Activated CD8-positive, alpha-beta memory T cell treated with anti-CD3 and anti-CD28 coated beads for 36 hours (primary cell): Measurements from ENCODE around the gene NSRP1. TPM values are rescaled to one million over a fixed set of nuclear protein-coding genes. Genes with fewer than 3 reads are reported as not detected.
"Not testable (repeated sequence)": the region's sequence is repeated elsewhere in the genome, so short reads cannot be mapped to it uniquely, and the experiment has no call there.

Experiments
- CTCF ChIA-PET: fragments of 350-600 bp; sonication (Branson Sonifier 250); formaldehyde crosslinking; loops from one replicate; lab custom pipeline; 2021; ENCODE audit warnings: antibody characterized with exemption; lab: Charles Lee
- POLR2A ChIA-PET: fragments of 350-600 bp; sonication (Branson Sonifier 250); formaldehyde crosslinking; loops from one replicate; lab custom pipeline; 2021; ENCODE audit warnings: antibody characterized with exemption; lab: Charles Lee
- total RNA-seq, 2 experiments: library from RNA; stranded (reverse); gene quantifications; one replicate each; pipeline ENCODE4 v1.2.3, GENCODE V29; 2021

NSRP1 gene
- total RNA-seq = 10 to 100 TPM; 25.3 to 26.2 TPM

DNA sequence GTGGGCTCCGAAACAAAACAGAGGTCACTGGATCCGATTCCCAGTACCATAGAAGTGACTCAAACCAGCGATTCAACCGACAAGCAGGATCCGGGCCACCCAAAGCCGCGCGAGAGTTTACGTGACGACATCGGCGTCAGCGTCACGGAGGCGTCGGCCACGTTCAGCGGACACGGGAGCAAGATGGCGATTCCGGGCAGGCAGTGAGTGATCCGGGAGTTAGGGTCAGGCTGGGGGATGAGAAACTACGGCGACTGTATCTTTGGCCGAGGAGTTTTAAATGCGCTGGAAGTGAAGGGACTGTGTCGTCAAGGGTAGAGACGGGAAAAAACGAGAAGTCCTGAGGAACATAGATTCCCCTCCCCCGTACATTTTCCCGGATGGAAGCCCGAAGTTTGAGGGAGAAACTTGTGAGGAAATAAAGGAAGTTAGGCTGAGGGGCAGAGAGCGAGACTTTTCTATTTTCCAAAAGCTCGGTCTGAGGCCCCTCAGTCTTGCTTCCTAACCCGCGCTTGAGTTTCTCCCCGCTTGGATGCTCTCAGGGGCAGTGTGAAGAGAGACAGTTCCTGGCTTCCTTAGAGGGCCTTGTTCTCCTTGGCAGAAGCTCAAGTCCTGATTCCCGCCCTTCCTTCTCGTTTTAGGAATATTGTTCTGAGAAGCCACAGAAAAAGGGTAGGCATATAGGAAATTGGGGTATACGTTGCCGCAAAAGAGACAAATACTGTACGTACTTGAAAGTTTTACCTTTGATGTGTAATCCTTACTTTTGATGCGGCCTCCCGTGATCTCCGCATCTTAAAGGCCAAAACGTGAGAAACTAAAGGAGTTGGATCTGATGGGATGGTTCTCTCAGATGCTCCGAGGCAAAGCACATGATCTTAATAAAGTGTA is at the start of gene NSRP1:
Gene NSRP1, plus strand, starts transcription at position 156 of the 891 bp plus-strand sequence. Its CDS starts 28 bp downstream, at position 184.
- POLR2A ChIA-PET = interaction anchor here (0.6 to 1.3 kb wide), 3 partner anchors 12 to 937 kb away, joined by 3 read pairs; partner anchors contain the start of gene MYO18A
- CTCF ChIA-PET = interaction anchor here (2.5 kb wide), 1 partner anchor 12 kb away, joined by 10 read pairs; no protein-coding TSS in a partner anchor

- POLR2A ChIA-PET = no interaction called here
- CTCF ChIA-PET = no interaction called here
These were observed 48.2 kb upstream of the NSRP1 start for GRCh38 chr17:30068465-30068864.

DNA sequence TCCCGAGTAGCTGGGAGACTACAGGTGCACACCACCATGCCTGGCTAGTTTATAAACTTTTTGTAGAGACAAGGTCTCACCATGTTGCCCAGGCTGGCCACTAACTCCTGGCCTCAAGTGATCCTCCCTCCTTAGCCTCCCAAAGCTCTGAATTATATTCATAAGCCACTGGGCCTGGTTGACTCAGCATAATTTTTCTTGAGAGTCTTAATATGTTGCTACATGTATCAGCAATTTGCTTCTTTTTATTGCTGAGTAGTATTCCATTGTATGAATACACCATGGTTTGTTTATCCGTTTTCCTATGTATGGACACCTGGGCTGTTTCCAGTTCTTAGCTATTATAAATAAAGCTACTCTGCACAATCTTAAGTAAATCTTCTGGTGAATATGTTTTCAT is 42.4 kb upstream of the NSRP1 start:
- ChIA-PET POLR2A (no interaction called here), CTCF (interaction anchor here (0.6 kb wide), 1 partner anchor 47 kb away, joined by 3 read pairs; no protein-coding TSS in a partner anchor)

DNA sequence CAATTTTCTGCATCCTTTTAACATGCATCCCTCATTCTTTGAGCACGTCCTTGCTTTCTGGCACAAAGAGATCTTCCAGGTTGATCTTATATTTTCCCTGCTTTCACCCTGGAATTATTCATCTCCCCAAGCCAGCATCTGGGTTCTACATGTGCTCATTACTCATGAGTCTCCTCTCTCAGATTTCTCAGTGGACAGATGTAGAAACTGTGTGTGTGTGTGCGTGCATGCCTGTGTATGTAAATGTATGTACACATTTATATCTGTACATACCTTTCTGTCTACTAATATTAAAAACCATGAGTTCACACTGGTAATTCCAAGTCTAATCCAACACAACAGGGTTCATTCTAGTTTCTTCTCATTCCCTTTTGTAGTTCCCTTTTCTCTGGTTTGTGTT is 41.9 kb upstream of the NSRP1 start:
- POLR2A ChIA-PET = no interaction called here
- CTCF ChIA-PET = interaction anchor here (0.6 kb wide), 1 partner anchor 48 kb away, joined by 3 read pairs; no protein-coding TSS in a partner anchor

DNA sequence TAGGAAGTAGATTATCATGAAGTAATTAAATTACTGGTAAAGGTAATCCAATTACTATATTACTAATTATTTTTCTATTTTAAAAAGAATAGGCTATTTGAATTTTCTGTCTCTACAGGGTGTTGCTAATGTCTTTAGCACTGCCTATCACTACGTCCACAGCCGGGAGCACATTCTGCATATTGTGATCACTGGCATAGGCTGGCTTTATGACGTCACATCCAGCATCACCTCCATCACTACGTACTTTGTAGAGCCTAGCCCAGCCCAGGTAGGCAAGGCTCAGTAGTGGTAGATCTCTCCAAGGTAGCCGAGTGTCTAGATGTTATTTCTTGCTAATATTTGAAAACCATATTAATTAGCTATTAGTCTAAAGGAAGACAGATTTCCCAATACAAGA is 33.8 kb upstream of the NSRP1 start:
- ChIA-PET CTCF (interaction anchor here (0.5 to 1.7 kb wide), 2 partner anchors 11 to 736 kb away, joined by 4 read pairs; no protein-coding TSS in a partner anchor), POLR2A (no interaction called here)

- POLR2A ChIA-PET = no interaction called here
- CTCF ChIA-PET = interaction anchor here (0.5 to 1.7 kb wide), 2 partner anchors 9 to 196 kb away, joined by 3 to 7 read pairs; no protein-coding TSS in a partner anchor
These were observed 31.8 kb upstream of the NSRP1 start for GRCh38 chr17:30084788-30085187.

DNA sequence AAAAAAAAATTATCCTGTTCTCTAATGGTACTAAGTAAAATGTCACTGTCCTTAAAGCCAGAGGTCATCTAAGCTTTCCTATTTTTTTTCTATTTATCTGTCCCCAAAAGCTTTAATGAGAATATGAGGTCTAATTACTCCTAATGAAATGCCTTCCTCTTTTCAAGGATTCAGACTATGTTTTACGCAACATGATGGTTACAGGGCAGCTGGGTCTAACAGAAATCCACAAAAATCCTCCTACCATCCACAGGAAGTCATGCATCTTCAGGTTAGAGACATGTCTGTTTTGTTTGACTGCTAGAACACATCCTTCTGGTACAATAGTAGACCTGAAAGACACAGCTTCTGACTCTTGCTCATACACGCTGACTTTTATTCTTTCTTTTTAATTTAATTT is 29.7 kb upstream of the NSRP1 start:
- ChIA-PET POLR2A (no interaction called here), CTCF (interaction anchor here (0.6 to 0.7 kb wide), 2 partner anchors 23 to 930 kb away, joined by 3 read pairs; no protein-coding TSS in a partner anchor)

GRCh38 chr17:30087431-30087830 is 29.2 kb upstream of the NSRP1 start:
- POLR2A ChIA-PET = not testable (repeated sequence)
- CTCF ChIA-PET = interaction anchor here (0.6 kb wide), 1 partner anchor 22 kb away, joined by 3 read pairs; no protein-coding TSS in a partner anchor

- CTCF ChIA-PET = interaction anchor here (1.2 kb wide), 1 partner anchor 160 kb away, joined by 3 read pairs; no protein-coding TSS in a partner anchor
These were observed 25.4 kb upstream of the NSRP1 start for GRCh38 chr17:30091121-30091670.

DNA sequence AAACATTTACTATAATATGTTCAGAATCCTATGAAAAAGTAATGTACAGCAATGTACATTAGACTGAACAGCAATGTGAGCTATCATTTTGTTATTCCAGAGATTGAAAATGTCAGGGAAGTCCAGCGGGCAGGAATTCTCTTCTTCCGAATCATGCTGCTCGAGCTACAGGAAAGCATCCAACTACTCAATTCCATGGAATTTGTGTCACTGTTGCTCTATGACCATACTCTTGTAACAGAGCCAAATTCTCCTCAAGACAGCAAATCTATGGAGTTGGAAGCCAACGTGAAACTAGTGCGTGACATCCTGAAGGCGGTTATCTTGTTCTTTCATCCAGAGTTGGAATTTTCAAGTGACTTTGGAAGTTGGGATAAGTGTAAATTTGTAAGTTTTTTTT is 24.8 kb upstream of the NSRP1 start:
- CTCF ChIA-PET = interaction anchor here (1.2 kb wide), 1 partner anchor 161 kb away, joined by 3 read pairs; no protein-coding TSS in a partner anchor
- POLR2A ChIA-PET = no interaction called here

More at GRCh38 chr17:30091121-30091670, 25.4 kb upstream of the NSRP1 start:
- POLR2A ChIA-PET = no interaction called here

DNA sequence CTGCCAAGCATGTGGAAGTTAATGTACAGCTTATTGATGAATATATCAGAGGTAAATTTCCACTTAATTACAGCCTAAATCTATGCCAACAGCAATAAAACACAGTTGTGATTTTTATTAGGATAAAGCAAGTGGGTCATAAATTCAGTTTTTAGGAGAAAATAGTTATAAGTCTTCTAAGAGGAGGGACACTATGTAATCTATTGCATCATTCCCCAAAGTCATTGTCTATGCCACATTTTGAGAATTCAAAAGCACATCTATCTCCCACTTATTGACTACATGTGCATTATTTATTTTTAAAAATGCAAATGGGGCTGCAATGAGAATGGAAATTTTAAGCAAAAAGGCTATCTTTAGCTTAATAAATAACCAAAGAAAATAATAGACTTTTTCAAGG is 23.7 kb upstream of the NSRP1 start:
- ChIA-PET CTCF (interaction anchor here (0.6 to 4.5 kb wide), 15 partner anchors 9 to 313 kb away, joined by 3 to 25 read pairs (median 4); partner anchors contain the start of gene SSH2), POLR2A (interaction anchor here (0.5 kb wide), 1 partner anchor 17 kb away, joined by 4 read pairs; no protein-coding TSS in a partner anchor)

GRCh38 chr17:30093463-30094147 is 23.0 kb upstream of the NSRP1 start:
- POLR2A ChIA-PET = interaction anchor here (0.5 kb wide), 1 partner anchor 17 kb away, joined by 4 read pairs; no protein-coding TSS in a partner anchor
- CTCF ChIA-PET = interaction anchor here (0.6 to 4.5 kb wide), 17 partner anchors 10 to 314 kb away, joined by 3 to 25 read pairs (median 4); partner anchors contain the start of gene SSH2

DNA sequence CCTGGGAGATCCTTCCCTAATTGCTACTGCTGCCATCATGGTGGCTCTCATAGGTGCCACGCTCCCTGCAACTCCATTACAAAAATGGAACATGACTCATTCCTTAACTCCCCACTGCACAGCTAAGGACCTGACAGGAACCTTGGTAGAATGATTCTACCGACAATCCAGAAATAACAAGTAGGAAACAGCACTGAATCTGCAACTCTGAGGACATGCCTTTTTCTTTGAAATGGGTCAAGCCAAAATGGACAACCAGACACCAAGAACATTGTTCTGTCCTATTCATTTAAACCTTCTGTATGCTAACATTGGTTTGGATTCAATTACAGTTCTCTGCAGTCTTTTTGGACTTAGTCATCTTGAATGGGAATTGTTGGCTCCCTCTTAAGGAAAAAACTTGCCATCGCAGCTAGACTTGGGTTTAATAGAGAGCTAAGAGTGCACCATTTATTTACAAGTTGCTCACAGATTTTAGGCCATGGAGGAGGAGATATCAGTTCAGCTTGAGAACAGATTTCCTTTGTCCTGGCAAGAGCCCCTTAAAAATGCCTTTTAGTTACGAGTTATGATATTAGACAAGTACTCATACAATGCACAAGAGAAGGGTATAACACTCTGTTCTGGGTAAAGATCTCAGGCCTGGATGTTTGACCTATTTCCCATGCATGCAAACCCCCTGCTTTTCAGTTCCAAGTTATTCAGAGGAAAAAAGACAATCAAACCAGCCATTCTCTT is 20.9 kb upstream of the NSRP1 start:
- ChIA-PET POLR2A (no interaction called here), CTCF (interaction anchor here (2.4 to 4.5 kb wide), 2 partner anchors 10 to 165 kb away, joined by 6 to 25 read pairs; partner anchors contain the start of gene SSH2)

- ChIA-PET POLR2A (no interaction called here), CTCF (no interaction called here)
These were observed 14.8 kb upstream of the NSRP1 start for GRCh38 chr17:30101686-30102390.

GRCh38 chr17:30103921-30104320 is 12.7 kb upstream of the NSRP1 start:
- ChIA-PET POLR2A (interaction anchor here (0.7 to 1.3 kb wide), 2 partner anchors 13 to 61 kb away, joined by 3 read pairs; no protein-coding TSS in a partner anchor), CTCF (interaction anchor here (0.7 to 4.0 kb wide), 14 partner anchors 9 to 237 kb away, joined by 3 to 28 read pairs (median 6); partner anchors contain the start of gene BLMH)

DNA sequence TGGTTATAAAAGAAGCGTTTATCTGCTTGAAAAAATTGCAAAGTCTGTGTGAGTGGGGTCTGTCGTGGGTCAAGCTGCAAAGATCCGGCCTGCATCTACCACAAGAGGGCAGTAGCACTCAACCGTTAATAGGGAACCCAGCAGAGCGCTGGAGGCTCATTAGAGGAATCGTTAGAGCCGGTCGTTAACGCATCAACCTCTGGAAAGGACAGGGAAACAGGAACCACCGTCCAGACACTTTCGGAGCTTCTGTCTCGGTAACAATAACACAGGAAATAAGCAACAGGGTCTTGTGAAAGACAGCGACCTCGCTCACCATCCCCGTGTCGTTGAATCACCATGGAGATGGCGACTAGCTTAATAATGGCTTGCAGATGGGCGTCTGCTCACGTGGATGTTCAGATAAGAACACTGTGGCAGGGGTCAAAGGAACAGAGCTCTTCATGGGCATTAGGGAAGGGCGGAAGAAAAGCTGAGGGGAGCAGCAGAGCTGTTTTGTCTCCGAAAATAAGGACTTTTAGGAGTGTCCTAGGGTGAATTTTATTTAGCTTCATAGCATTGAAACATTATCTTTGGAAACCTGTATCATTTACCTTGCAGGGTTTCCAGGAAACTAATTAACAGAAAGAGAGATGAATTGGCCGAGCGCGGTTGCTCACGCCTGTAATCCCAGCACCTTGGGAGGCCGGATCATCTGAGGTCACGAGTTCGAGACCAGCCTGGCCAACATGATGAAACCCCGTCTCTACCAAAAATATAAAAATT is 11.9 kb upstream of the NSRP1 start:
- ChIA-PET POLR2A (interaction anchor here (0.7 to 1.3 kb wide), 2 partner anchors 12 to 60 kb away, joined by 3 read pairs; no protein-coding TSS in a partner anchor), CTCF (interaction anchor here (0.7 to 4.0 kb wide), 23 partner anchors 8 to 297 kb away, joined by 3 to 28 read pairs (median 4); partner anchors contain the start of genes BLMH and TMIGD1)
